Omental fat pad (tissue), 4 donors: ENCODE data around the gene TBC1D3B. TPM values are rescaled to one million over a fixed set of nuclear protein-coding genes. Genes with fewer than 3 reads are reported as not detected.
"Not testable (repeated sequence)": the region's sequence is repeated elsewhere in the genome, so short reads cannot be mapped to it uniquely, and the experiment has no call there.

Source experiments
- ATAC-seq: fragments of 150-250 bp; one replicate; pipeline ENCODE4 v1.9.1; 2016; ENCODE audit warnings: mild to moderate bottlenecking, moderate library complexity; ENCODE audit not compliant: low FRiP score
- DNase-seq: peaks from one replicate; pipeline ENCODE4 v3.0.0-alpha.2; 2019; ENCODE audit warnings: low spot score
- total RNA-seq, 4 donors: library from RNA; depleted of rRNA; stranded (reverse); fragments of >200 nt; gene quantifications; one replicate each; pipeline ENCODE4 v1.1.0, GENCODE V29; 2016
- TF ChIP-seq, protein P1 (sequence below), 3 donors: fragments of 450-650 bp; IDR thresholded peaks; one replicate each; pipeline ENCODE4 v1.5.1; 2016 to 2017; ENCODE audit warnings: antibody characterized with exemption in 3 of 3, mild to moderate bottlenecking in 3 of 3, moderate library complexity in 2 of 3

Gene TBC1D3B
- total RNA-seq, 4 donors from 2014 or later, result 1.5 to 6.9 (median 2.4) TPM

DNA sequence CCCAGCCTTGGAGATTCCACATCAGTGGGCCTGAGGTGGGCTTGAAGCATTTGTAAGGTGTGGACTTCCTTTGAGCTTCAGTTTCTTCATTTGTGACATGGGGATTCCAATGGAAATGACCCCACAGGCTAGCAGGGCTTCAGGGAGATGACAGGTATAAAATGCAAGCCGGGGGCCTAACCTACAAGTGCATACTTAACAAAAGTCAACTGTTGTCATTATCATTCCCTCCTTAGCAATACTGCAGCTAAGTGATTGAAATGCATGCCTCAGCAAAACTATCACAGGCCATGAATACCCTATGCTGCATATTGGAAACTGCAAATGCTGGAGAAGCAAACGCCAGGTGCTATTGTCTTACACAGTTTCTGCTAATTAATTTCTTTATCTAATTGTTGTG, 53.0 kb downstream of the TBC1D3B start:
- DNase-seq (no peak), ATAC-seq (no peak)
- TF ChIP-seq, protein P1, sequence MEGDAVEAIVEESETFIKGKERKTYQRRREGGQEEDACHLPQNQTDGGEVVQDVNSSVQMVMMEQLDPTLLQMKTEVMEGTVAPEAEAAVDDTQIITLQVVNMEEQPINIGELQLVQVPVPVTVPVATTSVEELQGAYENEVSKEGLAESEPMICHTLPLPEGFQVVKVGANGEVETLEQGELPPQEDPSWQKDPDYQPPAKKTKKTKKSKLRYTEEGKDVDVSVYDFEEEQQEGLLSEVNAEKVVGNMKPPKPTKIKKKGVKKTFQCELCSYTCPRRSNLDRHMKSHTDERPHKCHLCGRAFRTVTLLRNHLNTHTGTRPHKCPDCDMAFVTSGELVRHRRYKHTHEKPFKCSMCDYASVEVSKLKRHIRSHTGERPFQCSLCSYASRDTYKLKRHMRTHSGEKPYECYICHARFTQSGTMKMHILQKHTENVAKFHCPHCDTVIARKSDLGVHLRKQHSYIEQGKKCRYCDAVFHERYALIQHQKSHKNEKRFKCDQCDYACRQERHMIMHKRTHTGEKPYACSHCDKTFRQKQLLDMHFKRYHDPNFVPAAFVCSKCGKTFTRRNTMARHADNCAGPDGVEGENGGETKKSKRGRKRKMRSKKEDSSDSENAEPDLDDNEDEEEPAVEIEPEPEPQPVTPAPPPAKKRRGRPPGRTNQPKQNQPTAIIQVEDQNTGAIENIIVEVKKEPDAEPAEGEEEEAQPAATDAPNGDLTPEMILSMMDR (IDR thresholded peaks at IDR 0.05), result no peak

GRCh38 chr17:36121099-36121498, 55.3 kb downstream of the TBC1D3B start:
- not testable (repeated sequence) for ATAC-seq, DNase-seq

DNA sequence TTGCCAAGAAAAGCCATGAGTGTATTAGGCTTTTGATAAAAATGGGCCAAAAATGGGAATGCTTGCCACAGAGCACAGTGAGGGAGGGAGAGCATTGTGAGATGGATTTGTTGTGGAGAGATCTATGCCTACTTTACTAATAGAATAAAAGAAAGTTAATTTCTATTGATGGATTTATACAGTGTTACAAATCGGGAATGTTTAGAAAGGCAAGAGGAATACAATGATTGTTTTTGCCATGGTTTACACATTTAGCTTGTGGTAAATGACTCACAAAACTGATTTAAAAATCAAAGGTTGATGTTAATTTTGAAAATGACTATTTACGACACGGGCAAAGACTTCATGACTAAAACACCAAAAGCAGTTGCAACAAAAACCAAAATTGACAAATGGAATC, 56.2 kb downstream of the TBC1D3B start:
- DNase-seq (no peak), ATAC-seq (no peak)
- TF ChIP-seq, protein P1 (IDR thresholded peaks at IDR 0.05), result no peak

GRCh38 chr17:36118477-36119353, 57.7 kb downstream of the TBC1D3B start:
- no peak for DNase-seq
- ATAC-seq, result no peak
- TF ChIP-seq, protein P1 (IDR thresholded peaks at IDR 0.05), result no peak

DNA sequence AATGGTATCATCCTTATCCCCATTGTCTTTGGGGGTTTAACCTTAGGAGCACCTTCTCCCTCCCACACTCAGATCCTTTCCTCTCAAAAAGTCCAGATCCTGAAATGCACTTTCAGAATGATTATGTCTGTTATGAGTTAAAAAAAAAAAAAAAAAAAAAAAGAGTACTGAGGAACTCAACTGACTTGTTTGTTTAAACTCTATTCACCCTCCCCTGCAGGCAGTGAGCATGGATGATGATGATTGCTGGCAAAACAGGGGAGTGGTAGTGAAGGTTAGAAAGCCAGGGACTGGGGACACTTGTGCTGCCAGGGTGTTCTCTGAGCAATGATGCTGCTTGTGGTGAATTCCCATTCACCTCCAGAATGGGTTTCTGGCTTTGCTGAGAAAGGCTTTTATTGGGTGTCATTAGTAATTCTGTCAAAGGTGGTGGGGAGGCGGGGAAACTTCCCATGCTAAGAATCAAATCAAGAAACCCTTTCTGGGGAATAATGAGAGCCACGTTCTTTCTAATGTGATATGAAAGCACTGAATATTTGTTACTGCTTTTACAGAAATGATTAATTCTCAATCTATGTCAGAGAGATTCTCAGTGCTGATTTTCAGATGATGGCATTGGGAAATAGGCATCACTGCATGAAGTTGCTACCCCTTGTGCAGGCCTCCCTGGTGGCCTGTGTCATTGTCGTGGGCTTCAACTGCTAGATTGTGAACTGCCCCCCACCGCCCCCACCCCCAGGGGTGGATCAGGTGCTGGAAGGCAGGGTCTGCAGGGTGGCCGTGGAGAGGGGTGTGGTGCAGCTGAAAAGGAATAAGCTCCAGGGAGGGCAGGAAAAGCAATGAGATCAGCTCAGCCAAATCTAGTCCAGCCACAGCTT, 58.7 kb downstream of the TBC1D3B start:
- TF ChIP-seq, protein P1 (IDR thresholded peaks at IDR 0.05), result no peak
- ATAC-seq (no peak), DNase-seq (no peak)

Other genes starting within 250 kb of the TBC1D3B start
- not detected for gene RDM1, start 245.9 kb downstream of the TBC1D3B start, total RNA-seq
- gene LYZL6, start 232.9 kb downstream of the TBC1D3B start, total RNA-seq, result not detected
- gene CCL16, start 195.1 kb downstream of the TBC1D3B start, total RNA-seq, result 1 to 10 TPM in 1 of 4 donors, under 1 TPM in 1, not detected in 2; 0.69 to 2.8 TPM
- gene CCL14, start 189.9 kb downstream of the TBC1D3B start, total RNA-seq, result 10 to 100 TPM; 29.0 to 83.2 (median 68.7) TPM
- 1 to 10 TPM in 1 of 4 donors, not detected in 3; 4.6 TPM for gene CCL15, start 175.1 kb downstream of the TBC1D3B start, total RNA-seq
- gene CCL23, start 158.7 kb downstream of the TBC1D3B start, total RNA-seq, result 1 to 10 TPM; 1.5 to 6.6 (median 4.7) TPM
- gene CCL18, start 112.4 kb downstream of the TBC1D3B start, total RNA-seq, result 10 to 100 TPM in 2 of 4 donors, 1 to 10 TPM in 2; 1.7 to 21.5 (median 9.8) TPM
- gene CCL3, start 86.5 kb downstream of the TBC1D3B start, total RNA-seq, result 10 to 100 TPM in 2 of 4 donors, 1 to 10 TPM in 2; 4.1 to 12.1 (median 8.0) TPM
- gene CCL4, start 72.8 kb downstream of the TBC1D3B start, total RNA-seq, result 10 to 100 TPM in 3 of 4 donors, 1 to 10 TPM in 1; 8.6 to 13.3 (median 11.3) TPM
- under 1 TPM in 3 of 4 donors, not detected in 1; 0.48 to 0.93 (median 0.88) TPM for gene CCL3L1, start 20.1 kb upstream of the TBC1D3B start, total RNA-seq
- gene CCL4L2, start 34.4 kb upstream of the TBC1D3B start, total RNA-seq, result 1 to 10 TPM in 3 of 4 donors, not detected in 1; 1.1 to 3.2 (median 3.1) TPM
- under 1 TPM in 1 of 4 donors, not detected in 3; 0.28 TPM for gene TBC1D3I, start 87.9 kb upstream of the TBC1D3B start, total RNA-seq
- 1 to 10 TPM in 1 of 4 donors, not detected in 3; 1.8 TPM for gene TBC1D3G, start 147.2 kb upstream of the TBC1D3B start, total RNA-seq
- not detected for gene TBC1D3H, start 211.8 kb upstream of the TBC1D3B start, total RNA-seq